Umbilical cord (tissue), 2 donors: Measurements from ENCODE around the gene DYNC1I1. TPM values are rescaled to one million over a fixed set of nuclear protein-coding genes. Genes with fewer than 3 reads are reported as not detected.
A peak's percentile ranks its signal among the peaks of the same experiment; 100 is the strongest.

ENCODE experiments used
- DNase-seq: peaks from one replicate; pipeline ENCODE4 v3.0.0-alpha.2; 2015; ENCODE audit warnings: low spot score
- total RNA-seq: library from RNA; depleted of rRNA; stranded (reverse); fragments of >200 nt; gene quantifications from one replicate; pipeline ENCODE4 v1.2.3, GENCODE V29; 2014; ENCODE audit warnings: low replicate concordance; ENCODE audit not compliant: insufficient read depth

DYNC1I1 gene
- total RNA-seq, 1 donor from 2014 or later: 2.9 TPM

GRCh38 chr7:96016735-96017134 lies 244.4 kb downstream of the DYNC1I1 start:
- DNase-seq: no peak

- no peak for DNase-seq
Measured at GRCh38 chr7:96017877-96018276, 245.5 kb downstream of the DYNC1I1 start.

- DNase-seq: no peak
Measured at GRCh38 chr7:96021568-96021967, 249.2 kb downstream of the DYNC1I1 start.

- no peak for DNase-seq
Measured at GRCh38 chr7:96023387-96023786, 251.0 kb downstream of the DYNC1I1 start.

- no peak for DNase-seq
Measured at GRCh38 chr7:96026010-96026409, 253.7 kb downstream of the DYNC1I1 start.

- no peak for DNase-seq
Measured at GRCh38 chr7:96026611-96027010, 254.3 kb downstream of the DYNC1I1 start.

- DNase-seq: no peak
Measured at GRCh38 chr7:96028729-96029128, 256.4 kb downstream of the DYNC1I1 start.

GRCh38 chr7:96033009-96033598 lies 260.8 kb downstream of the DYNC1I1 start:
- no peak for DNase-seq

GRCh38 chr7:96034940-96035727 lies 262.8 kb downstream of the DYNC1I1 start:
- no peak for DNase-seq

GRCh38 chr7:96040250-96040772 lies 268.0 kb downstream of the DYNC1I1 start:
- DNase-seq: no peak

- peak; percentile 3 for DNase-seq
Measured at GRCh38 chr7:96041171-96041570, 268.8 kb downstream of the DYNC1I1 start.

- no peak for DNase-seq
Measured at GRCh38 chr7:96045181-96045580, 272.8 kb downstream of the DYNC1I1 start.

GRCh38 chr7:96045919-96046318 lies 273.6 kb downstream of the DYNC1I1 start:
- no peak for DNase-seq

GRCh38 chr7:96052289-96052688 lies 279.9 kb downstream of the DYNC1I1 start:
- no peak for DNase-seq

- DNase-seq: no peak
Measured at GRCh38 chr7:96052860-96053470, 280.6 kb downstream of the DYNC1I1 start.

GRCh38 chr7:96055717-96056116 lies 283.4 kb downstream of the DYNC1I1 start:
- no peak for DNase-seq

- DNase-seq: no peak
Measured at GRCh38 chr7:96059075-96059474, 286.7 kb downstream of the DYNC1I1 start.

GRCh38 chr7:96061009-96061408 lies 288.7 kb downstream of the DYNC1I1 start:
- DNase-seq: no peak

GRCh38 chr7:96061844-96062243 lies 289.5 kb downstream of the DYNC1I1 start:
- DNase-seq: peak; percentile 68

- DNase-seq: no peak
Measured at GRCh38 chr7:96067321-96067720, 295.0 kb downstream of the DYNC1I1 start.

GRCh38 chr7:96069401-96069800 lies 297.0 kb downstream of the DYNC1I1 start:
- DNase-seq: no peak

GRCh38 chr7:96074871-96075270 lies 302.5 kb downstream of the DYNC1I1 start:
- no peak for DNase-seq
